Measurements from ENCODE around the gene FBN1. TPM values are rescaled to one million over a fixed set of nuclear protein-coding genes. Genes with fewer than 3 reads are reported as not detected.
A peak's percentile ranks its signal among the peaks of the same experiment; 100 is the strongest.

FBN1 gene
- total RNA-seq, 1 donor: 984 TPM

DNA sequence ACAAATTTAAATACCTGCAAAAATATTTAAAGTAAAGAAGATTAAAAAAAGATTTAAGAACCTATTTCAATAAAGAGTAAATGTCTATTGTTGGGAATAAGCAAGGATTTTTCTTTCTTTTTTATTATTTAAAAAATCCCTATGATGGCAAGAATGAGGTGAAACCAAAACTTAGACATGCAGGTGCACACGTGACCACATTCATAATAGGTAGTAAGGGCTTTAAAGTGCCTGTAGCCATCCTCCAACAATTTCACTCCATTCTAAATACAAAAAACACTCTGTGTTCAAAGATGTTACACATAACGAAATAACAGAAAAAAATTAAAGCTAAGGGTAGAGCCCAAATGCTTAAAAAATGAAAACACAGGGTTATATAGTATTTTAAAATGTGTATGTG, 74.0 kb downstream of the FBN1 start:
- TF ChIP-seq, protein P1, sequence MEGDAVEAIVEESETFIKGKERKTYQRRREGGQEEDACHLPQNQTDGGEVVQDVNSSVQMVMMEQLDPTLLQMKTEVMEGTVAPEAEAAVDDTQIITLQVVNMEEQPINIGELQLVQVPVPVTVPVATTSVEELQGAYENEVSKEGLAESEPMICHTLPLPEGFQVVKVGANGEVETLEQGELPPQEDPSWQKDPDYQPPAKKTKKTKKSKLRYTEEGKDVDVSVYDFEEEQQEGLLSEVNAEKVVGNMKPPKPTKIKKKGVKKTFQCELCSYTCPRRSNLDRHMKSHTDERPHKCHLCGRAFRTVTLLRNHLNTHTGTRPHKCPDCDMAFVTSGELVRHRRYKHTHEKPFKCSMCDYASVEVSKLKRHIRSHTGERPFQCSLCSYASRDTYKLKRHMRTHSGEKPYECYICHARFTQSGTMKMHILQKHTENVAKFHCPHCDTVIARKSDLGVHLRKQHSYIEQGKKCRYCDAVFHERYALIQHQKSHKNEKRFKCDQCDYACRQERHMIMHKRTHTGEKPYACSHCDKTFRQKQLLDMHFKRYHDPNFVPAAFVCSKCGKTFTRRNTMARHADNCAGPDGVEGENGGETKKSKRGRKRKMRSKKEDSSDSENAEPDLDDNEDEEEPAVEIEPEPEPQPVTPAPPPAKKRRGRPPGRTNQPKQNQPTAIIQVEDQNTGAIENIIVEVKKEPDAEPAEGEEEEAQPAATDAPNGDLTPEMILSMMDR (IDR thresholded peaks at IDR 0.05; ENCODE audit: insufficient read depth, low read length): no peak
- no peak for DNase-seq (ENCODE audit: low read depth)
- no peak overlapping the region for H3K4me3 ChIP-seq (ENCODE audit: low read depth, low read length)

DNA sequence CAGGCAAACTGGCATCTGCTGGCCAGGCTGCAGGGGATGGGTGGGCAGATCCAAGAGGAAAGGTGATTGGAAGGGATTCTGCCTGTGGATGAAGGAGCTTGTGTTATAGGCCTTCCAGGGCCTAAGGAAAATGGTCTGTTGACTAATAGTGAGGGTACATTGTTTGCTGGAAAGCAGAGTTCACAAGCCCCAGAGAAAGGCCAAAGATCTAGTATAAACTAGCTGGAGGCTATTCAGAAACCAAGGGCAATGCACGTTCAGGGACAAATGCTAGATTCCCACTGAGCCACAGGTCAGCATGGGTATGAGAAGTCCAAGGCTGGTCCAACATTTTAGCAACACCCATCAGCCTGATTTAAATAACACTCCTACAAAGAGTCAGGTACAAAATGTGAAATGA, 74.7 kb downstream of the FBN1 start:
- no peak for DNase-seq (ENCODE audit: low read depth)
- TF ChIP-seq, protein P1 (IDR thresholded peaks at IDR 0.05; ENCODE audit: insufficient read depth, low read length): no peak
- no peak overlapping the region for H3K4me3 ChIP-seq (ENCODE audit: low read depth, low read length)

DNA sequence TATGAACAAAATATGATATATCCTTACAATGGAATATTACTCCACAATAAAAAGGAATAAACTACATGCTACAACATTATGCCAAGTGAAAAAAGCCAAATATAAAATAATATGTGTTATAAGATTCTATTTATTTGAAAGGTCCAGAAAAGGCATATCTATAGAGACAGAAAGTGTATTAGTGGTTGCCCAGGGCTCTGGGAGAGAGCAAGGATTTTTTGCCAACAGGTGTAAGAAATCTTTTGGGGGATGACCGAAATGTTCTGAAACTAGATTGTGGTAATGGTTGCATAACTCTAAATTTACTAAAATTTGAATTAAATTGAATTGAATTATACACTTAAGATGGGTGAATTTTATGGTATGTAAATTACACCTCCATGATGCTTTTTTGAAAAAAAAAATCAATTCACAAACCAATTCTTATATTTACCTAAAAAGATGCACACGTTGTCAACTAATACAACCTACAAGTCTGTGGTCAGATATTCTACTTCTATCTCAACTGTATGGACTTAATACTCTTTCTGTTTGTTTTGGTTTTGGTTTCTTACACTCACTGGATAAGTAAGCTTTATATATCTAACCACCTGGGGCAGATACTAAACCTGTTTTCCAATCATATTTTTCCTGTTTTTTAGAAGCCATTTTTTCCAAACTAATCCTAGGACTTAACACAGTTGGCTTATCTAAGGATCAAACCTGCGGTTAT, 75.8 kb downstream of the FBN1 start:
- TF ChIP-seq, protein P1 (IDR thresholded peaks at IDR 0.05; ENCODE audit: insufficient read depth, low read length): no peak
- DNase-seq (ENCODE audit: low read depth): no peak
- no peak overlapping the region for H3K4me3 ChIP-seq (ENCODE audit: low read depth, low read length)

DNA sequence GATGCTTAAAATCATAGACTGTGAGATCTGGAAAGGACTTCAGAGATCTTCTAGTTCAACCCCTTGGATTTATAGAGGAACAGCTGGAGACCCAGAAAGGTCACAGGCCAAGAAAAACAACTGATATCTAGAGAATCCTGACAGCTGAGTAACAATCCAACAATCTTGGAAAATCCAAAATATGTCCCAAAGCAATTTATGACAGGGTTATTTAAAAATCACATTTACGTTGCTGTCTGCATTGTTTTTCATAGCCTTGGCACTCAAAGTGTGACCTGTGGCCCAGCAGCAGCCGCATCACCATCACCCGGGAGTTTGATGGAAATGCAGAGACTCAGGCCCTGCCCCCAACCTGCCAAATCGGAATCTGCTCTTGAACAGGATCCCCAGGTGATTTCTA, 78.8 kb downstream of the FBN1 start:
- TF ChIP-seq, protein P1 (IDR thresholded peaks at IDR 0.05; ENCODE audit: insufficient read depth, low read length): no peak
- no peak overlapping the region for H3K4me3 ChIP-seq (ENCODE audit: low read depth, low read length)
- peak; percentile 92 for DNase-seq (ENCODE audit: low read depth)

DNA sequence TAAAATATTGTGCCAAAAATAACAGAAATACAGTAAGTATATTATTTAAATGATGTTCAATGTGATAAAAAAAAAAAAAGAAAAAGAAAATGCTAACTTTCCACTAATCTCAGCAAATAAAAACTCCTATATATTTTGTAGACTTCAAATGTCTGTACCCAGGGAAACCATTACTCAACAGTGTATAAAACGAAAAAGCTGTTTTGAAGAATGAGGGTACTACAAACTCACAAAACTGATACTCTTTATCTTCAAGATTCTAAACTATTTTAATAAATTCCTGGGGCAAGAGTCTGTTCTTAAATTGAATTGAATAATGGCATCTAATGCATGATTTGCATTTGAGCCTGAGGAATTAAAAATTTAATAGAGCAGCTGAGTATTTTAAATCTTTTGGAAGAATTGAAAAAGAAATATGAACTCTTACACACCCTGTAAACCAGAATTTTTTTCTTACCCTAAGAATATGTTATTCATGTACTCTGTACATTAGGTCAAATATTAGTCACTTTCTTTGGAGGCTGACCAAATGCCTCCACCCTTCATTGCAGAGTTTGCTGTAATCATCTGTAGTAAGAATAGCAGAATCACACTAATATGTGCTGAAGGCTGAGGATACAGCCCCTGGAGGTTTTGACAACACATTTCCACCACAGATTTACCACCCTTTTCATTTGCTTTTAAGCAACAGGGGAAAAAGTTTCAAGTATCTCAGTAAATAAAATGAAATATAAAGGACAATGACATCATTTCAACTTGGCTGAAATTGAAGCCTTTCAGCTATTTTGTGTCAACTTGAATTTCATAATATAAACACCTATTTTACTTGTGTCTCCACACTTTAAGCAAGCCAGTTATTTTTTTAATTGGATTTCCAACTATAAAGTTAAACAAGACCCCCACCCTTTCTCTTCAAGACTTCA, 79.7 kb downstream of the FBN1 start:
- H3K4me3 ChIP-seq (ENCODE audit: low read depth, low read length): no peak overlapping the region
- DNase-seq (ENCODE audit: low read depth): peak; percentile 97
- TF ChIP-seq, protein P1 (IDR thresholded peaks at IDR 0.05; ENCODE audit: insufficient read depth, low read length): peak; percentile 30

DNA sequence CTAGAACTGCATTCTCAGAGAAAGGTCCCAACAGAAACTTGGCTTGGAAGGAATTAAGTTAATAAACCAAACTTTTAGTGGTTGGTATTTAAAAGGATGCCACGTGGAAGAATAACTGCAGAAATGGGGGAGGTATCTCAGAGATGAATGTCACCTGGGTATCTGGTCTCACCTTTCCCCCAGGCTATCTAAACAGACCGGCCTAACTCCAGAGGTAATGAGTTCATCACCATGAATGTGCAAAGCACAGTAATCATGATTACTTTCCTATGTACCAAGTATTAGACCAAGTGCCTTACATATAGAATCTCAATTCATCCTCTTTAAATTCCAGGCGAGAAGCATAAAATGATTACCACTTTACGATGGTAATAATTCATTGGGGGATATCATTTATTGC, 80.8 kb downstream of the FBN1 start:
- TF ChIP-seq, protein P1 (IDR thresholded peaks at IDR 0.05; ENCODE audit: insufficient read depth, low read length): no peak
- no peak overlapping the region for H3K4me3 ChIP-seq (ENCODE audit: low read depth, low read length)
- no peak for DNase-seq (ENCODE audit: low read depth)

Data from fibroblast of the aortic adventitia (primary cell).